ENCODE results near the gene C14orf119. TPM values are rescaled to one million over a fixed set of nuclear protein-coding genes. Genes with fewer than 3 reads are reported as not detected.

C14orf119 gene
- total and polyA plus RNA-seq, 9 of the 15 experiments (the other 6 are each of a cell fraction or from before 2014, with no cell fraction given), result 36.7 to 251 (median 51.8) TPM

- TF ChIP-seq CEBPZ (IDR thresholded peaks at IDR 0.05; ENCODE audit: borderline replicate concordance, low read depth, low read length) (no peak), ZKSCAN1 (IDR thresholded peaks at IDR 0.05; ENCODE audit: low read depth, low read length) (no peak), CCNT2 (IDR thresholded peaks at IDR 0.05; ENCODE audit: borderline replicate concordance, extremely low read depth, insufficient read length, low read depth, low read length) (no peak), ADNP (tag; IDR thresholded peaks at IDR 0.05) (no peak), HSF4 (CRISPR knock-in tag; IDR thresholded peaks at IDR 0.05; ENCODE audit: borderline replicate concordance) (no peak), ZEB2 (IDR thresholded peaks at IDR 0.05) (no peak), BMI1 (IDR thresholded peaks at IDR 0.05; ENCODE audit: low read length) (no peak), FUS (optimal IDR thresholded peaks at IDR 0.05; ENCODE audit: low read depth, low read length) (no peak), FOXP1 (CRISPR knock-in tag; IDR thresholded peaks at IDR 0.05) (no peak)
- TF ChIP-seq, protein P1, sequence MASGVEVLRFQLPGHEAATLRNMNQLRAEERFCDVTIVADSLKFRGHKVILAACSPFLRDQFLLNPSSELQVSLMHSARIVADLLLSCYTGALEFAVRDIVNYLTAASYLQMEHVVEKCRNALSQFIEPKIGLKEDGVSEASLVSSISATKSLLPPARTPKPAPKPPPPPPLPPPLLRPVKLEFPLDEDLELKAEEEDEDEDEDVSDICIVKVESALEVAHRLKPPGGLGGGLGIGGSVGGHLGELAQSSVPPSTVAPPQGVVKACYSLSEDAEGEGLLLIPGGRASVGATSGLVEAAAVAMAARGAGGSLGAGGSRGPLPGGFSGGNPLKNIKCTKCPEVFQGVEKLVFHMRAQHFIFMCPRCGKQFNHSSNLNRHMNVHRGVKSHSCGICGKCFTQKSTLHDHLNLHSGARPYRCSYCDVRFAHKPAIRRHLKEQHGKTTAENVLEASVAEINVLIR (CRISPR knock-in tag; IDR thresholded peaks at IDR 0.05), result no peak
Measured at GRCh38 chr14:23093104-23093503, 2.2 kb upstream of the C14orf119 start (continued).

Data from K562 (cell line).